Upper lobe of left lung (tissue), 6 donors: Measurements from ENCODE around the gene ZSCAN18. TPM values are rescaled to one million over a fixed set of nuclear protein-coding genes. Genes with fewer than 3 reads are reported as not detected.

Experiments used
- ATAC-seq, 2 donors: fragments of 200-7000 bp; cut with Tn5 transposase; one replicate each; pipeline ENCODE4 v1.9.1; 2022; ENCODE audit warnings: mild to moderate bottlenecking in 2 of 2, moderate library complexity in 2 of 2; ENCODE audit not compliant: low FRiP score in 2 of 2
- DNase-seq, 2 donors: peaks; one replicate each; pipeline ENCODE4 v3.0.0-alpha.2; 2019 to 2020
- H3K27ac ChIP-seq, 4 donors: fragments of 200-600 bp; sonication (generic); one replicate each; pipeline ENCODE4 v1.5.1; 2016 to 2019
- H3K27me3 ChIP-seq, 4 donors: fragments of 200-600 bp; sonication (generic); one replicate each; pipeline ENCODE4 v1.5.1; 2017 to 2019
- H3K36me3 ChIP-seq, 4 donors: fragments of 200-600 bp; sonication (generic); one replicate each; pipeline ENCODE4 v1.5.1; 2016 to 2019
- H3K4me1 ChIP-seq, 4 donors: fragments of 200-600 bp; sonication (generic); one replicate each; pipeline ENCODE4 v1.5.1; 2018 to 2019
- H3K4me3 ChIP-seq, 4 donors: fragments of 200-600 bp; sonication (generic); one replicate each; pipeline ENCODE4 v1.5.1; 2017 to 2019; ENCODE audit warnings: mild to moderate bottlenecking in 2 of 4, moderate library complexity in 1 of 4
- H3K9me3 ChIP-seq, 4 donors: fragments of 200-600 bp; sonication (generic); one replicate each; pipeline ENCODE4 v1.5.1; 2018 to 2019
- EP300 ChIP-seq, 4 donors: sonication (generic); formaldehyde crosslinking; IDR thresholded peaks; one replicate each; pipeline ENCODE4 v1.5.1; 2017; ENCODE audit warnings: antibody characterized with exemption in 4 of 4, control low read depth in 2 of 4
- POLR2A ChIP-seq, 4 donors: fragments of 450-650 bp; IDR thresholded peaks; one replicate each; pipeline ENCODE4 v1.5.1; 2016 to 2017; ENCODE audit warnings: antibody characterized with exemption in 4 of 4, mild to moderate bottlenecking in 2 of 4
- POLR2AphosphoS5 ChIP-seq, 2 donors: sonication (generic); formaldehyde crosslinking; IDR thresholded peaks; one replicate each; pipeline ENCODE4 v1.5.1; 2017; ENCODE audit warnings: antibody characterized with exemption in 2 of 2
- WGBS, 2 donors: methylation state at CpG; one replicate each; pipeline ENCODE4 v1.1.5; 2017 to 2018; 5-methylcytosine and 5-hydroxymethylcytosine counted together
- total RNA-seq, 6 donors: library from RNA; depleted of rRNA in 4 of 6; stranded (reverse); fragments of >200 nt in 4 of 6; gene quantifications; one replicate each; pipeline versions ENCODE4 v1.1.0 to v1.2.1, GENCODE V29; 2016 to 2021
- TF ChIP-seq, protein P1 (sequence below), 6 experiments: fragments of 450-650 bp in 4 of 6; fragments of 200-600 bp in 2 of 6; sonication (generic) in 2 of 6; IDR thresholded peaks; one replicate each; pipeline ENCODE4 v1.5.1; 2016 to 2019; ENCODE audit warnings: antibody characterized with exemption in 6 of 6
- donor health status: DM: no; HTN: no; CAD: no; lungs with moderate emphysema.
- donor health status: DM: no; HTN: yes; CAD: no; lungs with severe emphysema.

Gene ZSCAN18
- total RNA-seq, 6 donors from 2014 or later: 30.6 to 116 (median 74.1) TPM

DNA sequence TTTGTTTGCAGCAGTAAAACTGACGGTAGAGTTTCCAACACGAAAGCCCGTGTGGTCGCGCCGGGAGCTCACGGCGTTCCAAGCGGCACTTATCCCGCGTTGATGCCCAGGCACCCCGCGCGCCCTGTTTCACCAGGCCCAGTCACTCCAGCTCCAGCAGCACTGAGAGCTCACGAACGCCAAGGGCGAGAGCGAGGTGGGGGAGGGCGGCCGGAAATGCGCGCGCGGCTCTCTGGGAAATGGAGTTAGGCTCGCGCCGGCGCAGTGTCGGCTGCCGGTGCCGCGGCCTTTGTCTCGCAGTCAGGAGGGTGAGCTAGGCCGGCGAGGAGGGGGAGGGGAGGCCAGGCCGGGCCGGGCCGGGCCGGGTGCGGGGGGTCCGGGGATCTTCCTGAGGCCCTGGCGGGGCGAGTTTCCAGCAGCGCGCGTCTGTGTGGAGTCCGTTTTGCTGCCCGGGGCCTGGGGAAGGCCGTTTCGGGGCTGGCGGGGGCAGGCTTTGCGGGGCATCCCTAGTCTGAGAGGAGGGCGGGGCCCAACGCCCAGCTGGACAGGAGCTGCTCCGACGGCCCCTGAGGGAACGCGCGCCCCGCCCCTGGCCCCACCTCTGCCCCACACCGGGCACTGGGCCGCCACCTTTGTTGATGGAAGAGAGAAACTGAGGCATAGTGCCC, 38.9 kb downstream of the ZSCAN18 start, which contains the start of gene ZNF135:
Gene ZNF135, plus strand, starts transcription at position 280 of the 668 bp plus-strand sequence. CDS start 721 bp downstream, outside the sequence.
- H3K4me1 ChIP-seq: peaks cover 0 to 6% (median 3%) of the 10 kb centered on the region in 4 donors
- 6 to 7% methylated on average over 22 to 30 of the region's 62 CpGs for WGBS, 2 donors
- peak; percentile 57 to 95 for DNase-seq
- ATAC-seq: peak; percentile 85 to 95
- H3K27ac ChIP-seq: peak within 1 kb of the TSS; percentile 84 to 92 (median 90)
- H3K4me3 ChIP-seq: peak within 1 kb of the TSS; percentile 23 to 80 (median 53)
- no peaks in the 10 kb centered on the region for H3K27me3 ChIP-seq
- H3K36me3 ChIP-seq: peaks cover 0 to 7% (median 2%) of the 10 kb centered on the region in 4 donors
- peaks cover 6 to 55% (median 30%) of the 10 kb centered on the region in 4 donors for H3K9me3 ChIP-seq
- no peak for TF ChIP-seq EP300 (IDR thresholded peaks at IDR 0.05)
- TF ChIP-seq, protein P1, sequence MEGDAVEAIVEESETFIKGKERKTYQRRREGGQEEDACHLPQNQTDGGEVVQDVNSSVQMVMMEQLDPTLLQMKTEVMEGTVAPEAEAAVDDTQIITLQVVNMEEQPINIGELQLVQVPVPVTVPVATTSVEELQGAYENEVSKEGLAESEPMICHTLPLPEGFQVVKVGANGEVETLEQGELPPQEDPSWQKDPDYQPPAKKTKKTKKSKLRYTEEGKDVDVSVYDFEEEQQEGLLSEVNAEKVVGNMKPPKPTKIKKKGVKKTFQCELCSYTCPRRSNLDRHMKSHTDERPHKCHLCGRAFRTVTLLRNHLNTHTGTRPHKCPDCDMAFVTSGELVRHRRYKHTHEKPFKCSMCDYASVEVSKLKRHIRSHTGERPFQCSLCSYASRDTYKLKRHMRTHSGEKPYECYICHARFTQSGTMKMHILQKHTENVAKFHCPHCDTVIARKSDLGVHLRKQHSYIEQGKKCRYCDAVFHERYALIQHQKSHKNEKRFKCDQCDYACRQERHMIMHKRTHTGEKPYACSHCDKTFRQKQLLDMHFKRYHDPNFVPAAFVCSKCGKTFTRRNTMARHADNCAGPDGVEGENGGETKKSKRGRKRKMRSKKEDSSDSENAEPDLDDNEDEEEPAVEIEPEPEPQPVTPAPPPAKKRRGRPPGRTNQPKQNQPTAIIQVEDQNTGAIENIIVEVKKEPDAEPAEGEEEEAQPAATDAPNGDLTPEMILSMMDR (IDR thresholded peaks at IDR 0.05): no peak
- TF ChIP-seq POLR2A (IDR thresholded peaks at IDR 0.05): peak in 1 of 4 donors; percentile 43
- peak in 1 of 2 donors; percentile 71 for TF ChIP-seq POLR2AphosphoS5 (IDR thresholded peaks at IDR 0.05)

DNA sequence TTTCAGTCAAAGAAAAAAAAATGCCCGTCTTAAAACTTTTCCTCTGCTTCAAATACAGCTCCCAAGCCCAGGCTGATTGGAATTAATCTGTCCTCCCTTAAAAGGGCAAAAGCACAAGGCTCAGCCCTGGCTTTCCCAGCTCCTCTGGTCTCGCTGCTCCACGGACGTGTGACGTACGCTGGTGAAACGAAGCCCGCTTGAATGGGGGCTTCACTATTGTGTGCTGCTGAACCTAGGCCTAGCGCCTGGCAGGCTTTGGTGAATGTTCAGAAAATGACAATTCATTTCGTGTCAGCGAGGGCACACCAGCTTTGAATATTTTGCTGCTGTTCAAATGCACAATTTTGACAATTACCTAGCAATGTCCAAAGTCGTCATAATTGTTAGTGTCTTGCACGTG, 39.6 kb downstream of the ZSCAN18 start:
- no peak for DNase-seq
- Histone ChIP-seq H3K4me3 (peak overlapping the region in 3 of 4 donors; percentile 44 to 80 (median 62)), H3K4me1 (peaks cover 0 to 6% (median 3%) of the 10 kb centered on the region in 4 donors), H3K9me3 (peaks cover 6 to 61% (median 28%) of the 10 kb centered on the region in 4 donors), H3K27ac (peak overlapping the region; percentile 84 to 92 (median 90)), H3K36me3 (no peaks in the 10 kb centered on the region), H3K27me3 (no peaks in the 10 kb centered on the region)
- WGBS, 2 donors: 91 to 92% methylated on average over 13 of the region's 13 CpGs
- TF ChIP-seq, protein P1 (IDR thresholded peaks at IDR 0.05): no peak
- TF ChIP-seq POLR2A (IDR thresholded peaks at IDR 0.05): no peak
- TF ChIP-seq EP300 (IDR thresholded peaks at IDR 0.05): no peak
- TF ChIP-seq POLR2AphosphoS5 (IDR thresholded peaks at IDR 0.05): no peak
- ATAC-seq: no peak

DNA sequence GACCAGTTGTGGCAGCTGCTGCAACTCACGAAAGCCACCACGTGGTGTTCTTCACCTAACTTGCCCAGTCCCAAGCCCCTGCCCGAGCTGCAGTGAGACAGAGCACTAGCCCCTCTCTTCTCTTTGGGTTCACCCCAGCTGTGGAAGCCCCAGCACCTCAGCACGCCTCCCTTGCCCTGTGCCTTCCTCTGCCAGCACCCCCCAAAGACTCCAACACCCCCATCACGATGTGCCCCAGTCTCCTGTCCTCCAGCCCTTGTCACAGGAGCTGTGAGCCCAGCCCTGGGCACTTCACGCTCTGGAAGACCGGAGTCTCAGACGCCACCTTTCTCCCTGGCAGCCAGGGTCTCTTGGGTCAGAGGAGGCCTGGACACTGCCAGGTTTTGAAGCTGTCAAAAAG, 41.2 kb downstream of the ZSCAN18 start:
- ATAC-seq: no peak
- TF ChIP-seq POLR2A (IDR thresholded peaks at IDR 0.05) (no peak), POLR2AphosphoS5 (IDR thresholded peaks at IDR 0.05) (no peak), EP300 (IDR thresholded peaks at IDR 0.05) (no peak)
- TF ChIP-seq, protein P1 (IDR thresholded peaks at IDR 0.05): no peak
- Histone ChIP-seq H3K27me3 (no peaks in the 10 kb centered on the region), H3K9me3 (peaks cover 6 to 69% (median 33%) of the 10 kb centered on the region in 4 donors), H3K4me1 (peaks cover 0 to 6% (median 3%) of the 10 kb centered on the region in 4 donors), H3K4me3 (no peak overlapping the region), H3K36me3 (no peaks in the 10 kb centered on the region), H3K27ac (no peak overlapping the region)
- no peak for DNase-seq
- WGBS, 2 donors: 95% methylated on average over 5 to 8 of the region's 8 CpGs

DNA sequence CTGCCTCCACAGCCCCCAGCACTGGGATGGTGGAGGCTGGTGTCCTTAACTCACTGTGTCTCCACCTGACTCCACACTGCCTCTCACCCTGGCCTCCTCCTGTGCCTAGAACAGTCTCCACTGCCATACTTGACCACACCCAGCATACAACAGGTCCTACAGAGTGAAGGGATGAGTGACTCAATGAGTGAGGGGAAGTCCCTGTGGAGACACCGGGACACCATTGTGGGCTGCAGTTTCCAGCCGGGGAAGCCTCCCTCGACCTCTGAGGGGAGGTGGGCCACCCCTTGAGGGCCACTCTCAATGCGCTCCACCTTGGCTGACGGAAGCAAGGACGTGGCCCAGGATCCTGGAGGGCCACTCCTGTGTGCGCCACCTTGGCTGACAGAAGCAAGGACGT, 41.8 kb downstream of the ZSCAN18 start:
- peaks cover 6 to 71% (median 32%) of the 10 kb centered on the region in 4 donors for H3K9me3 ChIP-seq
- DNase-seq: no peak
- 94% methylated on average over 6 of the region's 8 CpGs; no CpG with 5 or more reads in 1 of the 2 donors for WGBS, 2 donors

More for the DNA sequence above, 41.8 kb downstream of the ZSCAN18 start:
- no peak overlapping the region for H3K27ac ChIP-seq
- TF ChIP-seq EP300 (IDR thresholded peaks at IDR 0.05) (no peak), POLR2AphosphoS5 (IDR thresholded peaks at IDR 0.05) (no peak), POLR2A (IDR thresholded peaks at IDR 0.05) (no peak)
- TF ChIP-seq, protein P1 (IDR thresholded peaks at IDR 0.05): no peak
- no peak overlapping the region for H3K4me3 ChIP-seq
- no peak for ATAC-seq
- H3K36me3 ChIP-seq: no peaks in the 10 kb centered on the region
- no peaks in the 10 kb centered on the region for H3K27me3 ChIP-seq
- H3K4me1 ChIP-seq: peaks cover 0 to 6% (median 3%) of the 10 kb centered on the region in 4 donors
